ENCODE data around the gene CORIN.
"Not testable (repeated sequence)": the region's sequence is repeated elsewhere in the genome, so short reads cannot be mapped to it uniquely, and the experiment has no call there.

CORIN gene

GRCh38 chr4:47631161-47631560, 206.7 kb downstream of the CORIN start:
- DNase-seq = no peak

- DNase-seq = no peak
Measured at GRCh38 chr4:47624031-47624441, 213.8 kb downstream of the CORIN start.

GRCh38 chr4:47621181-47621580, 216.7 kb downstream of the CORIN start:
- no peak for DNase-seq

- no peak for DNase-seq
Measured at GRCh38 chr4:47619691-47620090, 218.2 kb downstream of the CORIN start.

- DNase-seq = no peak
Measured at GRCh38 chr4:47617607-47618006, 220.3 kb downstream of the CORIN start.

GRCh38 chr4:47615385-47615784, 222.5 kb downstream of the CORIN start:
- no peak for DNase-seq

- no peak for DNase-seq
Measured at GRCh38 chr4:47612116-47613023, 225.5 kb downstream of the CORIN start.

DNA sequence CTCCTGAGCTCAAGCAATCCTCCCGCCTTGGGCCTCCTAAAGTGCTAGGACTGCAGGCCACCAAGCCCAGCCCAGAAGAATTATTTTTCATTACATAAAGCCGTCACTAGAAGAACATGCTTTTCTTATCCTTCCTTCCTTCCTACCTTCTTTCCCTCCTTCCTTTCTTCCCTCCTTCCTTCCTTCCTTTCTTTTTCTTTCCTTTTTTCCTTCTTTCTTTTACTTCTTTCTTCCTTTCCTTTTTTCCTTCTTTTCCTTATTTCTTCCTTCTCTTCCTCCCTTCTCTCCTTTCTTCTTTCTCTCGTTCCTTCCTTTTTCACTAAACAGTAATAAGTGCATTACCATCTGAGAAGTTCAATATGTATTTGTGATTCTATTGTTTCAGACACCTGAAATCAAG, 231.4 kb downstream of the CORIN start:
- no peak for DNase-seq

- DNase-seq = no peak
Measured at GRCh38 chr4:47598896-47599295, 239.0 kb downstream of the CORIN start.

DNA sequence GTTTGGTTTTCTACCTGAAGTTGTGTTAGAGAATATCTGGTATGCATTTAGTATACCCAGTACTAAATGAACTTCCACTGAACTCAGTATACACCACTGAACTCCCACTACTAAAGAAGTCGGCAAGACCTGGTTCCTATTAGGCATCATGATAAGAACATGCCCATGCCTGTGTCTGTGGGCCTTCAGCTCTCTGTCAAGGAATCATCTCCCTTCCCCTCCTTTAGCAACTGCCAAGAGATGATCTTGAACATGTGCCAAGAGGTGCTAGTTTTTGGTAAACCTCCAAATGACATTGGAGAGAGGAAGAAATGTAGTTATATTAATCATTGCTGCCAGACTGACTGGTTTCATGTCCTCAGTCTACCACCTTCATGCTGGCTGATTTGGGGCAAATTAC, 239.5 kb downstream of the CORIN start:
- DNase-seq = no peak

- no peak for DNase-seq
Measured at GRCh38 chr4:47597696-47598095, 240.2 kb downstream of the CORIN start.

GRCh38 chr4:47590325-47590724, 247.5 kb downstream of the CORIN start:
- DNase-seq = no peak

- DNase-seq = no peak
Measured at GRCh38 chr4:47579235-47579634, 258.6 kb downstream of the CORIN start.

GRCh38 chr4:47577779-47578553, 259.9 kb downstream of the CORIN start:
- no peak for DNase-seq

DNA sequence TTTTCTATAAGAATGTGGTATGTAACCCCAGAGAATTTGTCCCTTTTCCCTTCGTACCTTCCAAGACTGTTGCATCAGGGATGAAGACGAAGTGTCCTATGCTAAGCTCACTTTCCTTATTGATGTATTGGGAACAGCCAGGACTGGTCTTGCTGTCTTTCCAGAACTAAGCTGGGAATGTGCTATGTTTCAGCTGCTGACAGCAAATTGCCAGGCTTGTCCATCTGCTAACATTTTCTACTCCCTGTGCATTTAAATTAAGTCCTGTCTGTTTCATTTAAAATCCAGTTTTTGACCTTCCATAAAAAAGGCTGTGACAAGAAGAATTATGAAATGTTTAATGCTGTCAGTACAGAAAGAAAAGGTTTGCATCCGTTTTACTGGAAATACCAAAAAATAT, 264.9 kb downstream of the CORIN start:
- DNase-seq = no peak

GRCh38 chr4:47570816-47571215, 267.1 kb downstream of the CORIN start:
- DNase-seq = no peak

GRCh38 chr4:47567511-47567910, 270.4 kb downstream of the CORIN start:
- no peak for DNase-seq

- DNase-seq = no peak
Measured at GRCh38 chr4:47566969-47567368, 270.9 kb downstream of the CORIN start.

- no peak for DNase-seq
Measured at GRCh38 chr4:47566566-47566965, 271.3 kb downstream of the CORIN start.

- peak; percentile 81 to 85 for DNase-seq
Measured at GRCh38 chr4:47562297-47562696, 275.6 kb downstream of the CORIN start.

- DNase-seq = peak in 1 of 2 experiments; percentile 29
Measured at GRCh38 chr4:47561331-47561730, 276.5 kb downstream of the CORIN start.

- DNase-seq = no peak
Measured at GRCh38 chr4:47560682-47561081, 277.2 kb downstream of the CORIN start.

DNA sequence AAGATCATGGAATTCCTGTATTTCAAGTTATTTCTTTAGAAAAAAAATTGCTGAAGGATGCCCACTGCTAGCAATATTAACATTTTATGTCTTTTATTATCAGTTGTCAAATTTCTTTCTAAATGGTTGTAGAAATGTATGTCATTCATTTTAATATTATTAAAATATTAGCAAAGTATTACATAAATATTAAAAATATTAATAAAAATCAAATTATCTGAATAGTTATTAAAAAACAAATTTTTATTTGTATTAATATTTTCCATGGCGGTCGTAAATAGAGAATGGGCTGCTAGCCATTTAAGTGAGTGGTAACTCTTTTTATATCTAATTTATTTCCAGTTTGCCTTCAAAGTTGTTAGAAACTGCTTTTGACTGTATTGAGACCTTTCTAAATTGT, 280.6 kb downstream of the CORIN start:
- no peak for DNase-seq

GRCh38 chr4:47555920-47556319, 281.9 kb downstream of the CORIN start:
- DNase-seq = not testable (repeated sequence)

Data from NCI-H526 (cell line).